Embryonic facial prominence (tissue), 1 donor: Measurements from ENCODE around the gene SYNGR4.

Source experiments
- DNase-seq: peaks from one replicate; pipeline ENCODE4 v3.0.0-alpha.2; 2016; ENCODE audit errors: extremely low spot score

The SYNGR4 gene

DNA sequence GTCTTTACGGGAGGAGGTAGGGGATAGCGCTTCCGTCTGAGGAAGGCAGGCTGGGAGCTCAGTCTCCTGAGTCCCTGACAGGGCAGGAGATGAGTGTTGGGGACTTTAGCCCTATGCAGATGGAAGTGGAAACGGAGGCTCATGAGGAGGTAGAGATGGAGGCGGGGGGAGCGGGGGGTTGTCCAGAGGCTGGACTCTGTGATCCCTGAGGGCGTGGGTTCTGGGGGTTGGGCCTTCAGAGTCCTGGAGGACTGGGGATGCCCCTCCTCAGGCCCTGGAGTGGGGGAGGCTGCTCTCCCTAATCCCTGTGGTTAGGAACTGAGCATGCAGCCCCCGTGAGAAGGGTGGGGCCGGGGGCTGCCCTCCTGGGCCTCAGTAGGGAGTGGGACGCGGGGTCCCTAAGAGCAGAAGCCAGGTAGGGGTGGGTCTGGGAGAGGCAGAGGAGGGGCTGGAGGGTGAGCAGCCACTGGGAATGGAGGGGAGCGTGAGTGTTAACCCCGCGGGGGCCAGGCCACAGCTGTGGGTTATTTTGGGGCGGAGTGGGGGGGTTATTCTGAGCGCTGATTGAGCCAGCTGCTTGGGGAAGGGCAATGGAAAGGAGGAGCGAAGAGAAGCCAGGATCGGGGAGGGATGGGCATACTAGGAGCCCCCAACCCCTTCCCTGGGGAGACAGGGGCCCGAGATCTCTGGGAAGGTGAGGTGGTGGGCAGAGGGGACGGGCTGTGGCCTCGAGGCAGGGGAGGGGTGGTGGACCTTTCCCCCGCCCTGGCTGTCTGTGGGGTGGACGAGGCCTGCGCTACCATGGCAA is 32.1 kb downstream of the SYNGR4 start:
- DNase-seq, result no peak

DNA sequence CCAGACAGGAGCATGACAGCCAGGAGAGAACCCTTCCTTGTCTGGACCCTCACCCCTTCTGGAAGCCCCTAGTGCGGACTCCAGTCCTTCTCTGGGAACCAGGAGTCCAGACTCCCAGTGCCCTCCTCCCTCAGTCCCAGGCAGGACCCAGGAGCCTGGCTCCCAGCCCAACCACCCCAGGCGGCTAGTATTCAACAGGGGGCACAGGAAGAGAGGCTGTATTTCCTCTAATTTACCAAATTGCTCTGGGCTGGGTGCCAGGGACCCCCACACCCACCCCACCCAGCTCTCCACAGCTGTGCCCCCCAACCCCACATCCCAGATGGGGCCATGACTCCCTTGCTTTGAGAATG is 32.6 kb downstream of the SYNGR4 start:
- DNase-seq, result no peak

DNA sequence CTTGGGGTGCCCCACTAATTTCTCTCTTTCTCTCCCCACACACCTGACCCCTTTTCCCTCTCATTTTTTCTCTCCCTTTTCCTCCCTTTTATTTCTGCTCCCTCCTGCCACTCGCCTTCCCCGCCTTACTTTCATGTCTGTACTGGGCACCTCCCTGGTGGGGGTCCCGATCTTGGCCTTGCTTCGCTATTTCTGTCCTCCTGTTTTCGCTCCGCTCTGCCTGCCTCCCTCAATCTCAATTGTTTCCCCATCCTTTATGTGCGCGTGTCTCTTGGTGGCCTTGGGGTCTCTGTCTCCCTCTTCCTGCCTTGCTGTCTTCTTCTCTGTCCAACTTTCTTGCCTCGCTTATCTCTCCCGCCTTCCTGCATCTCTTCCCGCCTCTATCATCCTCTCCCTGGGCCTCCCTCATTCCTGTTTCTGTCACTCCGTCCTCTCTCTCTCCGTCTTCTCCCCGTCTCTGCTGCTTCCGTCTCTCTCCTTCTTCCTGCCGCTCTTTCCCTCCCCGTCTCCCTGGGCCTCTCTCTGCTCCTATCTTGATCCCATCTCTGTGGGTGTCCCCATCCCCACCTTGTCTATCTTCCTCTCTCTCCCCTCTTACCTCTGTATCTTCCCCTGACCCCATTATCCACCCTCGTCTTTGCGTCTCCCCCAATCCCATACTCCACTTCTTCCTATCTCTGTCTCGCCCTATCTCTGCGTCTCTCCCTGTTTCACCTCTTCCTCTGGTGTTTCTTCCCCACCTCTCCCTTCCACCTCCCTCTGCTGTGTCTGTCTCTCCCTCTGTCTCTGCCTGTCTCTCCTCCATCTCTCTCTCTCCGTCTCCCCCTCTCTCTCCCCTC is 33.3 kb downstream of the SYNGR4 start:
- DNase-seq, result no peak

DNA sequence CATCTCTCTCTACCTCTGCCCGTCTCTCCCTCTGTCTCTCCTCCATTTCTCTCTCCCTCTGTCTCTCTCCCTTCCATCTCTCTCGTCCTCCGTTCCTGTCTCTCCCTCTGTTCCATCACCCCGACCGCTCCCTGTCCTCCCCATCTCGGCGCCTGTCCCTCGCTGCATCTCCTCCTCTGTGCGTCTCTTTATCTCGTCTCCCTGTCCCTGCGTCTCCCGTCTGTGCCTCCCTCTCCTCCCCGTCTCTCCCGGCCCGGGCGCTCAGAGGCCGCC is 33.9 kb downstream of the SYNGR4 start:
- DNase-seq, result no peak

DNA sequence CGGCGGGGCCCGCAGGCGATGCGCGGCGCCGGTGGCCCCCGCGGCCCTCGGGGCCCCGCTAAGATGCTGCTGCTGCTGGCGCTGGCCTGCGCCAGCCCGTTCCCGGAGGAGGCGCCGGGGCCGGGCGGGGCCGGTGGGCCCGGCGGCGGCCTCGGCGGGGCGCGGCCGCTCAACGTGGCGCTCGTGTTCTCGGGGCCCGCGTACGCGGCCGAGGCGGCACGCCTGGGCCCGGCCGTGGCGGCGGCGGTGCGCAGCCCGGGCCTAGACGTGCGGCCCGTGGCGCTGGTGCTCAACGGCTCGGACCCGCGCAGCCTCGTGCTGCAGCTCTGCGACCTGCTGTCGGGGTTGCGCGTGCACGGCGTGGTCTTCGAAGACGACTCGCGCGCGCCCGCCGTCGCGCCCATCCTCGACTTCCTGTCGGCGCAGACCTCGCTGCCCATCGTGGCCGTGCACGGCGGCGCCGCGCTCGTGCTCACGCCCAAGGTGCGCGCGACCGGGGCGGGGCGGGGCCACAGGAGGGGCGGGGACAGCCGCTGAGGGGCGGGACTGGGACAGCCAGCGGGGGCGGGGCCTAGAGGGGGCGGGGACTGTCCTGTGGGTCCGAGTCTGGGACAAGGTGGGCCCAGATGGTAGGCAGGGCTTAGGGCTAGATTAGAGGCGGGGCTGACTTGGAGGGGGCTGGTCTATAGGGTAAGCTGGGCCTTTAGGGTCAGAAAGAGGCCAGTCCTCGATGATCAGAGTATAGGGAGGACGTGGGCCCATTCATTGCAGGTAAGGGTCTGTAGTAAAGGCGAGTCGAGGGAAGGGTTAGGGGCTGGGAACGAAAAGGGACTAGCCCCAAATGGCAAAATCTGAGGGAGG is 34.4 kb downstream of the SYNGR4 start:
- DNase-seq, result no peak

DNA sequence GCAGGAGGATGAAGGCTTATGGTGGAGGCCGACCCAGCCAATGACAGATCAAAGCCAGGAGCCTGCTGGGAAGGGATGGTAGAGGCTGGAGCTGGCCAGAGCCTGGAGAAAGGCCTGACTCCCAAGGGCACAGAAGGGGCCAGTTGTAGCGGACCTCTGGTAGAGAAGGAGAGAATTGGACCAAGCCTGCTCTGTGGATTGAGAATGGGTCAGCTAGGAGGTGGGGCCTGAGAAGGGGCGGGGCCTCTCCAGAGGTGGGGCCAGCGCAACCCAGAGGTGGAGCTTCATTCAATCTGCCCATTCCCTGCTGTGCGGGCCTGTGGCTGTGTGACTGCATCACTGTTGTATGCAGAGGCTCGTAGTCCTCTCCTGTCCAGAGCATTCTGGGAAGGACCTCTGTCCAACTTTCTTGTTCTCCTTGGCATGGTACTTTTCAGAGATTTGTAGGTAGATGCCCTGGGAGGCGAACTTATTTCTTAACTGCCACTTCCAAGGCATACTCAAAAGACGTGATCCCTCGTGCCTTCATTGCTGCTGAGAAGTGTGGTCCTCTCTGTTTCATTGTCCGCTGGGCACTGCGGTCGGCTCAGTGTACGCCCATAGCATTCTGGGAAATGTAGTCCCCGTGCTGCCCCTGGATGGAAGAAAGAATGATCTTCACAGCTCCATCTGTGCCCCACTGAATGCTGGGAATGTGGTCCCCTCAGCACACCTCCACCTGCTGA is 36.0 kb downstream of the SYNGR4 start:
- no peak for DNase-seq

DNA sequence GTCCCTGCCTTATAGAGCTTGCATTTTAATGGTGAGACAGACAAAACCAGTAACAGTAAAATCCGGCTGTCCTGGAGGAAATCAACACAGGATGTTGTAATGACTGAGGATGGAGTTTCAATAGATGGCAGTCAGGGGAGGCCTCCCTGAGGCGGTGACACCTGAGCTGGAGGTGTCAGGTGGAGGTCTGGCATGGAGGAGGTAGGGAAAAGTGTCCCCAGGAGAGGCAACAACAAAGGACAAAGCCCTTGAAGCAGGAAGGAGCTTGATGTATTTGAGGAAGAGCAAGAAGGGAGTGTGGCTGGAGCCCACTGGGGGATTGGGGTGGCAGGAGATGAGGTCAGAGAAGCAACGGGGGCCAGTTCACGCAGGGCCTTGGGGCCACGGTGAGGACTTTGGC is 37.1 kb downstream of the SYNGR4 start:
- no peak for DNase-seq

DNA sequence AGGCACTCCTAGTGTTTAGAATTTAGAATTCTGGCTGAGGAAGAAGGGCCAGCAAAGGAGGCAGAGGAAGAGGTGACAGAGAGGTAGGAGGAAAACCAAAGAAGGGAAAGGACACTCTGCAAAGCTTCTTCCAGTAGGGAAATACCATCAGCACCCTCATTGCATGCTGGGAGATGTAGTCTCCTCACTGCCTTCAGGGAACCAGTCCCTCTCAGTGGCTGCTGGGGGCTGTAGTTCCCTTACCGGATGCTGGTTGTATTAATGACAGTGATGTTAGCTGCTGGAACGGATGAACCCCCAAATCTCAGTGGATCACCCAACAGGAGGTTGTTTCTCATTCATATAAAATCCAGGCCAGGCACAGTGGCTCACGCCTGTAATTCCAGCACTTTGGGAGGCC is 39.4 kb downstream of the SYNGR4 start:
- DNase-seq, result no peak

DNA sequence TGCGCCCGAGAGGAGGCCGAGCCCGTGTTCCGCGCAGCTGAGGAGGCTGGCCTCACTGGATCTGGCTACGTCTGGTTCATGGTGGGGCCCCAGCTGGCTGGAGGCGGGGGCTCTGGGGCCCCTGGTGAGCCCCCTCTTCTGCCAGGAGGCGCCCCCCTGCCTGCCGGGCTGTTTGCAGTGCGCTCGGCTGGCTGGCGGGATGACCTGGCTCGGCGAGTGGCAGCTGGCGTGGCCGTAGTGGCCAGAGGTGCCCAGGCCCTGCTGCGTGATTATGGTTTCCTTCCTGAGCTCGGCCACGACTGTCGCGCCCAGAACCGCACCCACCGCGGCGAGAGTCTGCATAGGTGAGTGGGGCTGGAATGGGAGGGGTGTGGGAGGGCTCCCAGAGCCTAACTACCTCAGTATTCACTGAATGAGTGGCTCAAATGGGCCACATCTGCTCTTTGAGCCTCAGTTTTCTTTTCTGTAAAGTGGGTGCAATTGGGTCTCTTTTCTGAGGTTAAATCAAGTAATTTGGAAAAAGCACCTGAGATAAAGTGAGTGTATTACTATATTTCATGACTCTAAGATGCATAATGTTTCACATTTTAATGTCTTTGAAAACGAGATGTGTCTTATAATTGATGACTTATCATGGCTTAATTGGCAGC is 41.0 kb downstream of the SYNGR4 start:
- DNase-seq, result no peak

DNA sequence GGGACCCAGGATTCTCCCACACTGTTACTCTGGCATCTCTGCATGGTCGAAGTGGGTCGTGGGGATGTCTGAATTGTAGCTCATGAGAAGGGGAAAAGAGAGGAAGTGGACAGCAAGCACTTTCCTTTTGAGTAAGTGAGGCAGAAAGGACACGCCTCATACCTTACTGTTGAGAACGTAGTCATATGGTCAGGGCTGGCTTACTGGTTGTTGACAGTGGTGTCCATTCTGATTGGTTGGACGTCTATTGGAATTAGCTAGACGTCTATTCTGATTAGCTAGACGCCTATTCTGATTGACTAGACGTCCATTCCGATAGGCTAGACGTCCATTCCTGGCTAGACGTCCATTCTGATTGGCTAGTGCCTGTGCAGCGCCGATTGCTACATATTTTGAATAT is 41.7 kb downstream of the SYNGR4 start:
- no peak for DNase-seq

DNA sequence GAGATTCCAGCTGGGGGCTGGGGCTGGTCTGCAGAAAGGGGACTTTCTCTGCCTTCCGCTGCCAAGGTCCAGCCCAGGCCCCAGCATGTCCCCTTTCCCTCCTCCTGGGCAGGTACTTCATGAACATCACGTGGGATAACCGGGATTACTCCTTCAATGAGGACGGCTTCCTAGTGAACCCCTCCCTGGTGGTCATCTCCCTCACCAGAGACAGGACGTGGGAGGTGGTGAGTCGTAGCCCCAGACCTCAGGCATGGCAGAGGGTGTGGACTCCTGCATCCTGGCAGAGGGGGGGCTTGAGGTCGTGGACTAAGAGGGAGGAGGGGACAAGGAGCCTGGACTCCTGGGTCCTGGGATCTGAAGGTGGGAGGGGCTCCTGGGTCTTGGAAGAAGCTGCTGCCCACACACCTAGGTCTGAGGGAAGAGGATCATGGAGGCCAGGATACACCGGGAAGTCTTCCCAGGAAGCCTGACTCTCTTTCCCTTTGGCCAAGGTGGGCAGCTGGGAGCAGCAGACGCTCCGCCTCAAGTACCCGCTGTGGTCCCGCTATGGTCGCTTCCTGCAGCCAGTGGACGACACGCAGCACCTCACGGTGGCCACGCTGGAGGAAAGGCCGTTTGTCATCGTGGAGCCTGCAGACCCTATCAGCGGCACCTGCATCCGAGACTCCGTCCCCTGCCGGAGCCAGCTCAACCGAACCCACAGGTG is 49.9 kb downstream of the SYNGR4 start:
- no peak for DNase-seq

DNA sequence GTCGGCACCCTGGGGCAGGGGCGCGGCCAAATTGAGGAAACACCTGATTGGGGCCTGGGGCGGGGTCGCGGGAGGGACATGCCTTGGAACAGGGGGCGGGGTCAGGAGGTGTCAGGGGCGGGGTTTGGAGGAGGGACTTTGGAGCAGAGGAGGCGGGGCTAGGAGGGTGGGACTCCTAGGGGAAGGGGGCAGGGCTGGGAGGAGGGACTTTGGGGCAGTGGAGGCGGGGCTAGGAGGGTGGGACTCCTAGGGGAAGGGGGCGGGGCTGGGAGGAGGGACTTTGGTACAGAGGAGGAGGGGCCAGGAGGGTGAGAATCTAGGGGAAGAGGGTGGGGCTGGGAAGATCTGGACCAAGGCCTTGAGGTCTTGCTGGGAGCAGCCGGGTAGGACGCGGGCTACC is 51.2 kb downstream of the SYNGR4 start:
- no peak for DNase-seq

DNA sequence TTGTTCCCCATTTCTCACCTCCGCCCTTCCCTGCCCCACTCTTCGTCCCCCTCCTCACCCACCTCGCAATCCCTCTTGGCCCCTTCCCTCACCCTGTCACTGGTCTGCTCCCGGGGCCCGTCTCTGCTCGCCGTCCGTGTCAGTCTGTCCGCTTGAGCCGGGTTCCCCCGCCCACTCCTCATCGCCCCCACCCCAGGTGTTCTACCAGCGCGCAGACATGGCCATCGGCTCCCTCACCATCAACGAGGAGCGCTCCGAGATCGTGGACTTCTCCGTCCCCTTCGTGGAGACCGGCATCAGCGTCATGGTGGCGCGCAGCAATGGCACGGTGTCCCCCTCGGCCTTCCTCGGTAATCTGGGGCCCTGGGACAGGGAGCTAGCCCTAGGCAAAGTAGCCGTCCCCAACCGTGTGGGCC is 51.6 kb downstream of the SYNGR4 start:
- DNase-seq, result no peak

DNA sequence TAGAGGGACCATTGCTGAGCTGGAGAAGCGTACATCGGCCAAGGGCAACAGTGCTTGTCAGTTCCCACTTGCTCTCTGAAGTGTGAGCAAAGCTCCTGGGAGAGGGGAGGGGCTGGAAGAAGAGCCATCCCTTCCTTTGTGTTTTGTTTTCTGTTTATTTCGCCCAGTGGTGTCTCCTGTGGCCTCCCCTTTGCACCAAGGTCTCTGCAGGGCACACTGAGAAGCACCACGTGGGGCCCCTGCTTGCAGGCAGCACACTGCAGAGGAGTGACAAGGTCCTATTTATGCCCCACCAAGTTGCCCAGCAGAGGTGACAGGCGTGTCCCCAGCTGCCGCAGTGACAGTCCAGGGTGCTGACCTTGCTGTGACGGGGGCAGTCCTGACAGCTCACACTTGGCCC is 53.3 kb downstream of the SYNGR4 start:
- DNase-seq, result no peak

DNA sequence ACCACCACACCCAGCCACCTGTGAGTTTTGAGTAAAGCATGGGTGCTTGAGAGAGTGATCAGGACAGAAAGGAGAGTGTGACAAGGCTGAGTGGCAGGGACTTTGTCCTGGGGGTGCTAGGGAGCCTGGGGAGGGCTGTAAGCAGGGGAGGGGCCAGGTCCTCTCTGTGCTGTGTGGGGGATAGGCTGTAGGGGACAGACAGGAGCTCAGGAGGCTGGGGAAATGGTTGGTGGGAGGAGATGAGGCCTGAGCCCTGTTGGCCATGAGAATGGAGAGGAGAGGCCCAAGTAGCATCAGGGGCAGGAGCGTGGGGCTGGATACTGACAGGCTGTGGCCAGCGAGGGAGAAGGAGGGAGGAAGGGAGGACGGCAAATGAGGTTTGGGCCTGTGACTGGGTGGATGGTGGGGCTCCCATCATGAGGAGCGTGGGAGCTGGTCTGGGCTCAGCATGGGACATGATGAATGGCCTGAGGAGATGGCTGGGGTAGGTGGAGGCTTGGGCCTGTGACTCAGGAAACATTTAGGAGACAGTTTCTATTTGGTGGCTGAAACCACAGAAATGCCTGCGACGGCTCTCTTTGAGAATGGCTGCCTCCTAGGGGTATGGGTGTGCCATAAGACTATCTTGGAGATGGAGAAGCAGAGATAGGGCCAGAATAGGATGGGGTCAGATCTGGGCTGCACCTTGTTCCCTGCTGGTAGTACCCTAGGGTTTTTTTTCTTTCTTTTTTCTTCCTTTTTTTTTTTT is 54.3 kb downstream of the SYNGR4 start:
- DNase-seq, result no peak

DNA sequence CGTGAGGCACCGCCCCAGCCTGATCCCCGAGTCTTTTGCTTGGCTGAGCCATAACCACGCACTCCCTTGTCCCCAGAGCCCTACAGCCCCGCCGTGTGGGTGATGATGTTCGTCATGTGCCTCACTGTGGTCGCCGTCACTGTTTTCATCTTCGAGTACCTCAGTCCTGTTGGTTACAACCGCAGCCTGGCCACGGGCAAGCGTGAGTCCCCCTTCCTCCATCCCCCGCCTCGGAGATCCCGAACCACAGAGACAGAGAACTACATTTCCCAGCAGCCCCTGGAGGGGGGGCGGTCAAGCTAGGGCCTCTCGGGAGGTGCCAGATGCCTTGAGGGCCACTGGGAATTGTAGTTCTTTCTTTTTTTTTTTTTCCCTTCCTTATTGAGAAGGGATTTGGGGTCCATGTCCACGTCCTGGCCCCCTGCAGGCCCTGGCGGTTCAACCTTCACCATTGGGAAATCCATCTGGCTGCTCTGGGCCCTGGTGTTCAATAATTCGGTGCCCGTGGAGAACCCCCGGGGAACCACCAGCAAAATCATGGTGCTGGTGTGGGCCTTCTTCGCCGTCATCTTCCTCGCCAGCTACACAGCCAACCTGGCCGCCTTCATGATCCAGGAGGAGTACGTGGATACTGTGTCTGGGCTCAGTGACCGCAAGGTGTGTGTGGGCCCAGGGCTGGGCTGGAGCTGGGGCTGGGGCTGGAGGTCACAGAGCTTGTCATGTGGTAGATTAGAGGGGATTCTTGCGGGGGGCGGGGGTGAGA is 55.2 kb downstream of the SYNGR4 start:
- no peak for DNase-seq

DNA sequence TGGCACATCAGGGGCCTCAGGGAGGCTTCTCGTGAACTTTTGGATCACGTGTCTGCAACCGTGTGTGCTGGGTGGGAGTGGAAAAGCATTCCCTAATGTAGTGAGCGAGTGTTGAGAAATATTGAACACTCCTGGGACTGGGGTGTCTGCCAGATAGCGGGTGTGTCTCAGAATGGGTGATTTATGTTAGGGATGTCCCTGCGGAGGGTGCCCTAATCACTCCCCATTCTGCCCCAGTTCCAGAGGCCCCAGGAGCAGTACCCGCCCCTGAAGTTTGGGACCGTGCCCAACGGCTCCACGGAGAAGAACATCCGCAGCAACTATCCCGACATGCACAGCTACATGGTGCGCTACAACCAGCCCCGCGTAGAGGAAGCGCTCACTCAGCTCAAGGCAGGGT is 57.4 kb downstream of the SYNGR4 start:
- DNase-seq, result no peak

DNA sequence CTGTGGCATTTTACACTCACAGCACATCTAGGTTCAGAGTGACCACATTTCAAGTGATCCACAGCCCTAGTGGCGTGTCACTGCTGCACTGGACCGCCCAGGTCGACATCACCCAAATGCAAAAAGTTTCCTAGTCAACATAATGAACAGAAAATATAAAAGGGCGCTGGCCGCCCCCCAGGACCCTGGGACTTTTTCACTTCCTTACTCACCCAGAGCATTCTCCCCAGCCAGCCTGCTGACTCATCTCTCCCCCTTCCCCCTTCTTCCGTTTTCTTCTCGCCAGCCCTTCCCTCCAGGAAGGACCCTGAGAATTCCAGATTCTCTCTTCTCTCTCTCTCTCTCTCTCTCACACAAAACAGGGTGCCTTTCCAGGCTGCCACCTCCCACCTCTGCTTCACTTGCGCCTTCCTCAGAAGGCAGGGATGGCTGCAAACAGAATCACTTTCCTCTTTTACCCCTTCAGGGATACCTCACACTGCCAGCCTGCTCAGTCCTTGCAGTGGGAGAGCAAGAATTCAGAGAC is 60.6 kb downstream of the SYNGR4 start:
- DNase-seq, result no peak
